ENCODE results near the gene CDK5R1.
"Not testable (repeated sequence)": the region's sequence is repeated elsewhere in the genome, so short reads cannot be mapped to it uniquely, and the experiment has no call there.

CDK5R1 gene

DNA sequence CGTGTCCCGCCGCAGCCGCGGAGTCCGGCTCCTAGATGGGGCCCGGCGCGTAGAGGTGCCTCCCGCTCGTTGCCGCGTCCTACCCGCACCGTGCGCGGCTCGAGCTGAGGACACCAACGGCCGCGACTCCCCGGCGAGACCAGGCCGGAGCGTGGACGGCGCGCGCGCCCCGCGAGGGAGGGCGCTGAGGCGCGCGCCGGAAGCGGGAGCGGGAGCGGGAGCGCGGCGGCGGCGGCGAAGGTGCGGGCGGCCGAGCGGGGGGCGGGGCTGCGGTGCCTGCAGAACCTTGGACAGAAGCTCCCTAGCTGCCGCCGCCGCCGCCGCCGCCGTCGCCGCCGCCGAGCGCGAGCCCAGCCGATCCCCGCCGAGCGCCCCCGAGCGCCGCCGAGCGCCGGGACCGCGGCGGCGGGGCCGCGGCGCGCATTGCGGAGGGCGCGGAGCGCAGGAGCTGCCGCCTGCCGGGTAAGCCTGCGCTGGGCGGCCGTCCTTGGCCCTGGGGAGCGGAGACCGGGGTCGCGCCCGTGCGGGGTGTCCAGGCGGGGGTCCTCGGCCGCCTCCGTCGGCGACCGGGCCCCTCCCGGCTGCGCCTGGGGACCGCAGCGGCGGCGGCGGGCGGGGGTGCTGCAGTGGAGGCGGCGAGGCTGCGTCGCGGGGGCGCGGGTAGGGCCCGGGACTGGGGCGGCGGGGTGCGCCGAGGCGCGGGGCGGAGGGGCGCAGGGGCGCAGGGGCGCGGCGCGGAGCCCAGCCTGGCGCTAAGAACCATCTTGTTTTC is at the start of gene CDK5R1:
TSS of gene CDK5R1 (plus strand) at position 293 of the 772 bp plus-strand sequence. CDS start 628 bp downstream, outside the sequence.
- DNase-seq: peak; percentile 86

DNA sequence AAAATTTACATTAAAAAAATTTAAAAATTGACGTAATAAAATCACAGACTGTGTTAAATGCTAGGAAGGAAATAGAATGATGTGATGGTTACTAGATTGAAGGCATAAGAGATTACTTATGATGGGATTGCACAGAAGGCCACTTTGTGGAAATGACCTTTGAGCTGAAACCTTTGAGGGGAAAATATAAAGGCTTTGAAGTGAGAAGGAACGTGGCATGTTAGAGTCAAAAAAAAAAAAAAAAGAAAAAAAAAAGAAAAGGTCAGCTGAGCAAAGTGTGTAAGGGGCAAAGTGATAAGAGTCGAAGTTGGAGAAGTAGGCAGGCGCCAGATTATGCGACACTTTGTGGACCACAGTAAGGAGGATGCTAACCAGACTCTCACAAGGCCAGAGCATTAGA is 46.1 kb upstream of the CDK5R1 start:
- no peak for DNase-seq

DNA sequence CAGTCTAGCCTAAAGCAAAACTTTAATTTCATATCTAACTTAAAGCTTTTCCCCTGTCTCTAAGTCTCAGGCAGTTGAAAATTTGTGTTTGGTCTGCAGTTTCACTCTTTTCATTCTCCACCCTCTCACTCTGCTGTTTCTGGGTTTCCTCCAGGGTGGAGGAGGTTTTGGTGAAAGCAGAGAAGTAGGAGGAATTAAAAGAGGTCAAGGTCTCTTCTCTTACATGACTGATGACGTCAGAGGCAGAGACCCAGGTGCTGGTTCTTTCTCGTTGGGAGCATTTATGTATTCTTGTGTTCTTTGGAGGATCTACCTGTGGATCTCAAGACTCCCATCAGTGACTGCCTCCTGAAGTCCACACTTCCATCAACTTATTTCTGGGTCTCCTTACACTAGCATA is 44.9 kb upstream of the CDK5R1 start:
- no peak for DNase-seq

DNA sequence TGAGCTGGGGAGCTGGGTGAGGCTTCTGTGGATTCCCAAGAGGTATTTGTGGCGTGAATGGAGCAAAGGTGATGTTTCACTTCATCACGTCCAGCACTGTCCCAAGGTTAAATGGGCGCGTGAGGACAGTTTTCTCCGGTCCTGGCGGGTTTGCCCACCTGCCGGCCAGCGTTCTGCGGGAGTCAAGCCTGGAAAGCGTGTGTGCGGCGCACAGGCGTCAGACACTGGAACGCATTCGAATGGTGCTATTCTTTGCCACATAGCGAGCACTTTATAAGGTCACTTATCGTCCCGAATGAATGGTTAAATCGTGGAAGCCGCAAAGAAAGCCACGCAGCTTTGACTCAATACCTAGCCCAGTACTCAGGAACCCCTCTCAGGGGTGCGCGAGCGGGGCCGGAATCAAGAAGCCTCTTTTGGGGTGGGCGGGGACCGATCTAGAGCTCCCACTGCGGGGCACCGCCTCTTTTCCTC is 42.9 kb upstream of the CDK5R1 start:
- DNase-seq: no peak

DNA sequence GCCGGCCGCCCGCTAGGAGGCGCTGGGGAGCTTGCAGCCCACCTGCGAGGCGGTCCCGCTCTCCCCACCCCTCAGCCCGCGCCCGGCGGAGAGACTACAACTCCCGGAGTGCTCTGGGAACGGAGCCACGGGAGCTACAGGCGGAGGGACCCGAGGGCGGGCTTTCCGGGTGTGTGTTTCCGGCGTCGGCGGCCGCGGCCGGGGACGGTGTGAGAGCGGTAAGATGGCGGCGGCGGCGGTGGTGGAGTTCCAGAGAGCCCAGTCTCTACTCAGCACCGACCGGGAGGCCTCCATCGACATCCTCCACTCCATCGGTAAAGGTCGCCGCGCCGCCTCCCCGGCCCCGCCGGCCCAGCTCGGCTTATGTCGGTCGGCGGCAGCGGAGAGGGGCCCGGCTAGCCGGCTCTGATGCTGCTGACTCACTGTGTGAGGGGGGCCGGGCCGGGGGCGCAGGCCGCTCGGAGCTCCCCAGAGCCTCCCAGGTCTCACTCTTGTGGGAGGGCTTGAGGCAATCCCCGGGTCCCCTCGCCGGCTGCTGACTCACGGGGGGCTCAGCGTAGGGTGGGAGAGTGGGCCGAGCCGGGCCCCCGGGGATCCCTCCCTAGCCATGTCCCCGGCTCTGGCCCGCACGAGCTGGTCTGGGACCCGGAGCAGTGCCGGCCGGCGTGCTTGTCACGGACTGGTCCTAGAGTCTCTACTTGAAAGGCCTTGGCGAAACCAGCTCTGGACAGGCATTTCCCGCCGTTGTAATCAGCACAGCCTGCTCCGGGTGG is 42.3 kb upstream of the CDK5R1 start, which contains the start of gene PSMD11:
TSS of gene PSMD11 (plus strand) at position 210 of the 773 bp plus-strand sequence. CDS start at position 224, 14 bp downstream.
- DNase-seq: peak; percentile 100

DNA sequence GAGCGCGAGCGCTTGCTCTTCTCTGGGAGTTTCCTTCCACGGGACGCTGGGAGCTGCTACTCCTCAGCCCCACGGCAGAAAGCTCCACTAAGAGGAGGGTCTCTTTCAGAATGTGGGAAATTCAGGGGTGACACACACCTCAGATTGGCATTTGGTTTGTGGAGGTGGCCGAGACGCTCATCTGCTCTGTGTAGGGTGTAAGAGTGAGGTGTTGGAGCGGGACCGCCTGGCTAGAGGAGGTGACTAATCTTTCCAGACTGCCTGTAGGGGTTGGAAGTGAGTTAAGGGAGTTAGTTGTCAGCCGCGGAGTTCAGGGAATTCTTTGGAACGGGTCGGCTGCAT is 41.7 kb upstream of the CDK5R1 start:
- DNase-seq: no peak

DNA sequence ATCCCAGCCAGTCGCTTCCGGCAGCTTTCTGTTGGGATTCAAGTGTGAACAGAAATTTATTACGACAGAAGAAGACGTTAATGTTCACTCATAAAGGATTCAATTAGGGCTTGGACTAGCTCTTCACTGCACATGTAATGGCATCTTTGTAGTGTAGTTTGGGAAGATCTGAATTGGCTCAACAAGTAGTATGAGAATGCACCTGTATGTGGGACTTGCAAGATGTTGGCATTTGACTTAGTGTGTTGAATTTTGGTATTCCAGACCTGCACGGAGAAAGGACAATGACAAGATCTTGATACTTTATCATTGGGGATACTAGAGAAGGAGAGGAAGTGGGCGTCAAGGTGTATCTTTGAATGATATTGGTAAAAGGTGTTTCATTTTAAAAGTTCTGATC is 41.3 kb upstream of the CDK5R1 start:
- no peak for DNase-seq

DNA sequence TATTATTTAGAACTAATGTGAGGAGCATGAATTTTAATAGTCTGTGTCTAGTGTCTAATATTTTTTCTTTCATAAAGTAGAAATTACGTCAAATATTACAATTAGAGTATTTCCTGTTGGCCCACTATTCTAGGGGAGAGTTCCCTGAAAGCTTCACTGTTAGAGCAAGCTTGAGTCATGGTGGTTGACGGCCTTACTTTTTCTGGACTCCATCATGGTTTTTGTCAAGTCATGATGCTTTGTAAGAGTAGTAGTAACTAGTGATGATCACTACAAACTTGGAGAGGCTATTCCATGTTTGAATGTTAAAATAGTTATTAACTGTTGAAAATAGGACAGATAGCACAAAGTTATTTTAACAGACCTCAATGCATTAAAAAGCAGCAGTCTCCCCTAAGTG is 40.8 kb upstream of the CDK5R1 start:
- DNase-seq: no peak

DNA sequence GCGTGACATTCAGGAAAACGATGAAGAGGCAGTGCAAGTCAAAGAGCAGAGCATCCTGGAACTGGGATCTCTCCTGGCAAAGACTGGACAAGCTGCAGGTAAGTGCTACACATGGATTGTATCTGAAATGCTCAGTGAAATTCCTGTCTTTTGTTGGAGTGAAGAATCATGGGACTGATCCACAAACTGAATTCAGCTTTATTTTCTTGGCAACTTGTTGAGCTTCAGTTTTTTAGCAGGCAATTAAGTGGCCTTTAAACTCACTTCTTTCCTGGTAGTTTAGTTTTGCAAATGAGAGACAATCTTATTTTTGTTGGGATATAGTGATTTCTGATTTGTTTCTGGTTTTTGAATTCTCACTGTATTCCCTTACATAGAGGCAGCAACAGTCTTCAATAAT is 39.8 kb upstream of the CDK5R1 start:
- no peak for DNase-seq

DNA sequence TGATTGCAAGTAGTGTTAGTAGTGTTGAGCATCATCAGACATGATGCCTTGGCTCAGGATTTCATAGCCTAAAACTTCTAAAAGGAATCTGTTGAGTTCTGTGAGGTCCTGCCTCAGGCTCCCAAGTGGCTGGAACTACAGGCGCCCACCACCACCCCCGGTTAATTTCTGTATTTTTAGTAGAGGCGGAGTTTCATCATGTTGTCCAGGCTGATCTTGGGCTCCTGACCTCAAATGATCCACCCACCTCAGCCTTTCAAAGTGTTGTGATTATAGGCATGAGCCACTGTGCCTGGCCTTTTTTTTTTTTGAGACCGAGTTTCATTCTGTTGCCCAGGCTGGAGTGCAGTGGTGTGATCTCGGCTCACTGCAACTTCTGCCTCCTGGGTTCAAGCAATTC is 36.8 kb upstream of the CDK5R1 start:
- DNase-seq: no peak

DNA sequence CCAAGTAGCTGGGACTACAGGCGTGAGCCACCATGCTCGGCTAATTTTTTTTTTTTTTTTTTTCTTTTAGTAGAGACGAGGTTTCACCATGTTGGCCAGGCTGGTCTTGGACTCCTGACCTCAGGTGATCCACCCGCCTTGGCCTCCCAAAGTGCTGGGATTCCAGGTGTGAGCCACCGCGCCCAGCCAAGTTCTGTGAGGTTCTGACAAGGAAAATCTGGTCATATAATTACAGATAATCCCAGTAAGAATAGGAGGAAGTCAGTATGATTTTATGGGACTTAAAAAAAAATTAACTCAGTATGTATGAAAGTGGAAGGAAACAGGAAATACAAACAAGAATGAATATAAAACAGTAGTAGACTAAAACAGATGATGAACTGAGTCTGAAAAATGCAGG is 36.4 kb upstream of the CDK5R1 start:
- DNase-seq: not testable (repeated sequence)

DNA sequence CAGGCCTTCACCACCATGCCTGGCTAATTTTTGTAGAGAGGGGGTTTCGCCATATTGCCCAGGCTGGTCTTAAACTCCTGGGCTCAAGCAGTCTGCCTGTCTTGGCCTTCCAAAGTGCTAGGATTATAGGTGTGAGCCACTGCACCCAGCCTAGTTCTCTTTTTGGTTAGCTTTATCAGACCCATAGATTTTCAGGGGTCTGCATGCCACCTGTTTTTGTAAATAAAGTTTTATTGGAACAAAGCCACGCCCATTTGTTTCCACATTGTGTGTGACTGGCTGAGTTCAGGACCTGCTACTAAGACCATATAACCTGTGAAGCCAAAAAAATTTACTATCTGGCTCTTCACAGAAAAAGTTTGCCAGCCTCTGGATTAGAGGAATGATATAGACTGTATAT is 34.9 kb upstream of the CDK5R1 start:
- DNase-seq: no peak

DNA sequence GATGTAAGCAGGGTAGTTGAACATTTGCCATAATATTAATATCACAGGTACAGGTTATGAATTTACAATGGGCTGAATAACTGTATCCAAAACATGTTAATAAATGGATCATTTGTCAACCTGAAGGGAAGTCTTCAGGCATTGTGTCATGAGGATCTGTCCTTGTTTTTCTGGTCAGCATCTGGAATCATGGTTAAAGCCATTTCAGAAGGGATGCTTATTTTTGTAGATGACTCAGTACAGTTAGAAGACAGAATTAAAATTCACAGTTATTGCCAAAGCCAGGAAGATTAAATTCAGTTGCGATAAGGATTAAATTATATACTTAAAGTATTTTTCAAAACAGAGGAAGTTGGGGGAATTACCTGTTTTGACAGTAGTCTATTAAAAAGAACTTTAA is 34.5 kb upstream of the CDK5R1 start:
- DNase-seq: no peak

DNA sequence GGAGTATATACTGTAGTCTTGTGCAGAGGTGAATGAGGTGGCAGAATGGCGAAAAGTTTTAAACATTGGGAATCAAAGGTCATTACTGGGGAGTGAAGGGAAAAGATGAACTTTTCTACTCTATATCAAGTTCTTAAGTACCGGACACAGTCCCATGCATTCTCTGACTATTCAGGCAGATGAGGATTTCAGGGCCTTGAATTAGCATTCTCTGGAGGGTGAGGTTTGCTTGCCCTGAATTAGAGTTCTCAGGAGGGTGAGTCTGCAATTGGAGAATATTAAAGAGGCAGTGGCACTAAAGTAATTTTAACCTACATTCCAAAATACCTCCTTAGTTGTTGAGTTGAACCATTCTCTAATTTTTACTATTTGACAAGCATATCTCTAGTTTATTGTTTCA is 33.4 kb upstream of the CDK5R1 start:
- no peak for DNase-seq

DNA sequence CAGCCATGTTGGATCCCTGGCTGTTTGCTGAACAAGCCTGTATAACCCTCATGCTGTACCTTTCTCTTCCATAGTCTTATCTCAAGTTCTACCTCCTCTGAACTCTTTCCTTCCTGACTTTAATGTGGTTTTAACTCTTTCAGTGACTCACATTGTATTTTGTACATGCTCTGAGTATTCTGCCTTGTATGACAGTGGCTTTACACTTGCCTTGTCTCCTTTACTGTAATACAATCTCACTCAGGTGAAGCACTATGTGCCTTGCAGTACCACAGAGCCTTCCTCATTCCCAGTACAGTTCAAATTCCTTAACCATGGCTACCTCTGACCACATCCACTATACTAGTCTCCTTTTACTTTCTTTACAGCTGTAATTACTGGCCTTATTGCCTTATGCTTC is 28.4 kb upstream of the CDK5R1 start:
- no peak for DNase-seq

DNA sequence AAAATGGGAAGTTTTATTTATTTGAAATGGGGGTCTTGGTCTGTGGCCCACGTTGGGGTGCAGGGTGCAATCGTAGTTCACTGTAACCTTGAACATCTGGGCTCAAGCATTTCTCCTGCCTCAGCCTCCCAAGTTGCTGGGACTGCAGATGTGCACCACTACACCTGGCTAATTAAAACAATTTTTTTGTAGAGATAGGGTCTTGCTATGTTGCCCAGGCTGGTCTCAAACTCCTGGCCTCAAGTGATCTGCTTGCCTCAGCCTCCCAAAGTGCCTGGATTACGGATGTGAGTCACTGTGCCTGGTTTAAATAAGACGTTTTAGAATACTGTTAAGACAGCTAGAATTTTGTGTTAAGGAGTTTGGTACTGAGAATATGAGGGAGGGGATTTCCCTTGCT is 26.7 kb upstream of the CDK5R1 start:
- no peak for DNase-seq

DNA sequence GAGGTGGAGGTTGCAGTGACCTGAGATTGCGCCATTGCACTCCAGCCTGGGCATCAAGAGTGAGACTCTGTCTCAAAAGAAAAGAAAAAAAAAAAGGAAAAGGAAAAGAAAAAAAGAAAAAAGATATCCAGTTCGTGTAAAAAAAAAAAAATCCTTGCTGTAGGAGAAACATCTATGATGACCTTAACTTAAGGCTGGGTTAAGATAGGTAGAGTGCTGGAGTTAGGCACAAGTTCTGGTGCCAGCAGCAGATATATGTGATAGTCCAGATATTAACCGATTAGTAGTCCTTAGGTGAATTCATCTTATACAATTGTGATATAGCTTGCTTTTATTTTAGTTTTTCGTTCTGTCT is 25.3 kb upstream of the CDK5R1 start:
- no peak for DNase-seq

DNA sequence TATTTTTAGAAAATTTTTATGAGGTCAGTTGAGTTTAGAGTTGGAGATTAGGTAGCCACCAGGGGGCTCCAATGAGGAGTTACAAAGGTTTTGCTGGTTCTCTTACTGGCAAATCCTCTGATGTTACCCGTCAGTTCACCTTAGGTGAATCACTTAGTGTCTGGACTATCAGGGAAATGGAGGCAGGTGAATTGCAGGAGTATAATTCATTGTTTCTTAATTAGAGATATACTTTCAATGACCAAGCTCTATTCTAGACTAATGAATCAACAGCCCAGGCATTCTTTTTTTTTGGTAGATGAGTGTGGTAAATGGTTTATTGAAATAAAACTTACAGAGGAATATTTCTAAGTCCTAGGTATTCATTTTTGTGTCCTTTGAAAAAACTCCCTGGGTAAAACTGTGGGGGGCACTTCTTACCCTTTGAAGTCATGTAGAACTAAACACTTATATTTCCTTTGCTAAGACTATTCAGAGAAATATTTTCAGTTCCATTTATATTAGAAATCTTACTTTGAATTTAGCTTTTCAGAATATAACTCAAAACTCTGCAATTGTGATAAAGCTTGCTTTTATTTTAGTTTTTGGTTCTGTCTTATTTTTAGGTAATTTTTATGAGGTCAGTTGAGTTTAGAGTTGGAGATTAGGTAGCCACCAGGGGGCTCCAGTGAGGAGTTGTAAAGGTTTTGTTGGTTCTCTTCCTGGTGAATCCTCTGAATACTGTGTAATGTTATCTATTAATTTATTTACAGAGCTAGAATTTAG is 24.8 kb upstream of the CDK5R1 start:
- peak; percentile 75 for DNase-seq

DNA sequence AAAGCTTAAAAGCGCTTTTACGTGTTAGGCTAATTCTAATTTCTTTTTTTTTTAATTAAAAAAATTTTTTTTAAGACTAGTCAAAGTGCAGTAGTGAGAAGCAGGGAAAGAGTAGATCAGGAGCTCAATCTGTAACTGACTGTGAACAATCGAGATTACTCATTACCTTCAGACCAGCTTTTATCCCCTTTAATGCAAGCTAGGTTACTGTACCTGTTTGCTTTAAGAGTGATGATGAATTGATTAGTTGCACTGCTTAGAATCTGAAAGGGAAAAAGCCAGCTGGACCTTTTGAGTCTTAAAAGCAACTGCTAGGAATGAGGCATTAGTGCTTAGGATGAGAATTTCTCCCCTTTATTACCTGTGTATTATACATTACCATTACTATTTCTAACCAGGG is 23.5 kb upstream of the CDK5R1 start:
- DNase-seq: no peak

DNA sequence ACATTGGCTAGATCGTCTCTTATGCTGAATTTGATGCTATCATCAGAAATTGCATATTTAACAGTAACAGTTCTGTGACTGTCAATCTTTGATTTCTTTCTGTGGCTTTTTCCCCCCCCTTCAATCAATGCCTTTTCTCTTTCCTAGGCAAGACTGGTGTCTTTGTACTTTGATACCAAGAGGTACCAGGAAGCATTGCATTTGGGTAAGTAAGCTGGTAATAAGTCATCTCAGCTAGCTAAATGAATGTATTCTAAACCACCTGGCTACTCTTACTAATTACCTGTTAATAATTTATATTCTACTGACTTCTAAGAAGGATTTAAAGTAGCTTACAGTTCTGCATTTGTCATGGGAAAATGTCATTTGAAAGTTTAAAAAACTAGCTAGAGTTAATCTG is 22.4 kb upstream of the CDK5R1 start:
- no peak for DNase-seq

DNA sequence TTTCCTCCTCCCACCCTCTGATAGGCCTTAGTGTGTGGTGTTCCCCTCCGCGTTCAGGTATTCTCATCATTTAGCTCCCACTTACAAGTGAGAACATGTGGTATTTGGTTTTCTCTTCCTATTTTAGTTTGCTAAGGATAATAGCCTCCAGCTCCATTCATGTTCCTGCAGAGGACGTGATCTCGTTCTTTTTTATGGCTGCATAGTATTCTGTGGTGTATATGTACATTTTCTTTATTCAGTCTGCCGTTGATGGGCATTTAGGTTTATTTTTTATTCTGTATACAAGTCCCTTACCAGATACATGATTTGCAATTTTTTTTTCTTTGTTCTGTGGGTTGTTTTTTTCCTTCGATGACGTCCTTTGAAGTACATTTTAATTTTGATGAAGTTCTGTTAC is 18.8 kb upstream of the CDK5R1 start:
- no peak for DNase-seq

DNA sequence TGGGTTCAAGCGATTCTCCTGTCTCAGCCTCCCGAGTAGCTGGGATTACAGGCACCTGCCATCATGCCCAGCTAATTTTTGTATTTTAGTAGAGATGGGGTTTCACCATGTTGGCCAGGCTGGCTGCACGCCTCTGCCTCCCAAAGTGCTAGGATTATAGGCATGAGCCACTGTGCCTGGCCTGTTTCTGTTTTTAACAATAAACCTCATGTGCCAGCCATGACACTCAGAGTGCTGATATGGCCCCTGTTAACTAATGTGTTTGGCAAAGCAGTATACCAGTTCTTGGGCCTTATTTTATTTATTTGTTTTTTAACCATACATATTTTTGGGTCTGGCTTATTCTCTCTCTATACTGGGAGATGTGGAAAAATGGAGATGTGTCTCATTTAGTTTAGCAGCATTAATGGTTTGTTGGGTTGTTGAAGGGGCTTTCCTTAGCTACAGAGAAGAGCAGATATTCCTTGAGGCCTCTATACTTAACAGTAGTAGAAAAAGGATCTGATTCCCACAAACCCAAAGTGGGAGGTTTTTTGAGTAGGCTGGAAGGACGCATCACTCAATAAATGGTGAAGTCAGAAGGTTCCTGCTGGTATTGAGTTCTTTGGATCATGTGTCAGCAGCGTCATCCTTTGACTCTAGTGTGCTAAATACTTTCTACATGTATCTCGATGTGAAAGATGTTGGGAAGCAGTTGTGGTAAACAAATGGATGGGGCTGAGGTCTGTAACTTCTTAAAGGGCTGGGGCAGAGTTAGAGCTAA is 16.2 kb upstream of the CDK5R1 start:
- no peak for DNase-seq

DNA sequence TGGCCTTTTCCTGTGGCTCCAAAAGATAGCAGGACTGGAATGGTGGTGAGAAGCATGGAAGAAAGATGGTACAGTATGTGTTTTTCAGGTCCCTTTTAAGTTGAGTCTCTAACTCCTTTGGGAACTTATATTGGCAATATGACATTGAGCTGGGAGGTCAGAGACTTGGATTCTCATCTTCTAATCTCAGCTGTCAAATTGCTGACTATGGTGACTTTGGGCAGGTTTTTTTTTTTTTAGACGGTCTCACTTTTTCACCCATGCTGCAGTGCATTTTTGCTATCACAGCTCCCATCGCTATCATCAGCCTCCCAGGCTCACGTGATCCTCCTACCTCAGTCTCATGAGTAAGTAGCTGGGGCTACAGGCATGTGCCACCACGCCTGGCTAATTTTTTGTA is 15.1 kb upstream of the CDK5R1 start:
- no peak for DNase-seq
